Measurements from ENCODE around the gene NCKAP5.

DNA sequence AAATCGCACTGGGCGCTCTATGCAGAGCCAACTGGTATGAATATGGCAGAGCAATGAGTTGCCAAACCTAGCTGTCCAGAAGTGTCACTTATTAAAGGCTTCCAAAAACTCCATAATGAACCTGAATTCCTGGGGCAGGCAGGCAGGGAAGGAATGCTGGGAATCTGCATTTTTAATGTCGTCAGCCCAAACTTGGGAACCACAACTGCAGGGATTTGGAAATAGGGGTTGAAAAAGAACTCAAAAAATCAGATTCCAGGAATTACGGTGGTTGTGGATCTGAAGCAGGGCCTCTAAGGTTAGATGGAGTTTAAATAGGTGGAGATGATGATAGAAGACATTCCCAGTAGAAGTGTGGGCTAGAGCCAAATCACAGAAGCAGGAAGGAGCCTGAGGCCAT, 15.0 kb downstream of the NCKAP5 start:
- TF ChIP-seq, protein P1, sequence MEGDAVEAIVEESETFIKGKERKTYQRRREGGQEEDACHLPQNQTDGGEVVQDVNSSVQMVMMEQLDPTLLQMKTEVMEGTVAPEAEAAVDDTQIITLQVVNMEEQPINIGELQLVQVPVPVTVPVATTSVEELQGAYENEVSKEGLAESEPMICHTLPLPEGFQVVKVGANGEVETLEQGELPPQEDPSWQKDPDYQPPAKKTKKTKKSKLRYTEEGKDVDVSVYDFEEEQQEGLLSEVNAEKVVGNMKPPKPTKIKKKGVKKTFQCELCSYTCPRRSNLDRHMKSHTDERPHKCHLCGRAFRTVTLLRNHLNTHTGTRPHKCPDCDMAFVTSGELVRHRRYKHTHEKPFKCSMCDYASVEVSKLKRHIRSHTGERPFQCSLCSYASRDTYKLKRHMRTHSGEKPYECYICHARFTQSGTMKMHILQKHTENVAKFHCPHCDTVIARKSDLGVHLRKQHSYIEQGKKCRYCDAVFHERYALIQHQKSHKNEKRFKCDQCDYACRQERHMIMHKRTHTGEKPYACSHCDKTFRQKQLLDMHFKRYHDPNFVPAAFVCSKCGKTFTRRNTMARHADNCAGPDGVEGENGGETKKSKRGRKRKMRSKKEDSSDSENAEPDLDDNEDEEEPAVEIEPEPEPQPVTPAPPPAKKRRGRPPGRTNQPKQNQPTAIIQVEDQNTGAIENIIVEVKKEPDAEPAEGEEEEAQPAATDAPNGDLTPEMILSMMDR (IDR thresholded peaks at IDR 0.05) = no peak
- TF ChIP-seq POLR2AphosphoS5 (IDR thresholded peaks at IDR 0.05; ENCODE audit: insufficient read depth in 1 of 2, low read depth in 1 of 2) = no peak
- TF ChIP-seq POLR2A (IDR thresholded peaks at IDR 0.05) = no peak

Measured in vagina (tissue), 2 donors.